ENCODE results near the gene CAPNS2.
"Not testable (repeated sequence)": the region's sequence is repeated elsewhere in the genome, so short reads cannot be mapped to it uniquely, and the experiment has no call there.

The CAPNS2 gene

DNA sequence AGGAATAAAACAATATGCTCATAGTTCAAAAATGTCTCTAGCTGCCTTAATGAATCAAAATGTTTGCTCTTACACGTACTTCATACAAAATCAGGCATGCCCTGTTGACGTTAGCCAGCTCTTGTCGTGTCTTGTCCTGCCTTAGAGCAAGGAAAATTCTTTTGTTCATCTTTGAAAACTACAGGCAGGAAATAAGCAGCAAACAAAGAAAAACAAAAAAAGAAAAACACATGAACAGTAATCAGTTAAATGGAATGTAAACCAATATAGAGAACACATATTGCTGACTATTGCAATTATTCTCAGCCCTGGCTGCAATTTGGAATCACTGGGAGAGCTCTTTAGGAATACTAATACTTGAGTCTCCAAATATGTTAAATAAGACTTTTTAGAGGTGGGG, 1.7 kb downstream of the CAPNS2 start:
- DNase-seq (ENCODE audit: low read depth), result no peak

GRCh38 chr16:55569025-55569424, 2.5 kb downstream of the CAPNS2 start:
- DNase-seq (ENCODE audit: low read depth), result no peak

- DNase-seq (ENCODE audit: low read depth), result no peak
Observed at GRCh38 chr16:55570159-55570558, 3.7 kb downstream of the CAPNS2 start.

- no peak for DNase-seq (ENCODE audit: low read depth)
Observed at GRCh38 chr16:55571191-55571897, 4.9 kb downstream of the CAPNS2 start.

DNA sequence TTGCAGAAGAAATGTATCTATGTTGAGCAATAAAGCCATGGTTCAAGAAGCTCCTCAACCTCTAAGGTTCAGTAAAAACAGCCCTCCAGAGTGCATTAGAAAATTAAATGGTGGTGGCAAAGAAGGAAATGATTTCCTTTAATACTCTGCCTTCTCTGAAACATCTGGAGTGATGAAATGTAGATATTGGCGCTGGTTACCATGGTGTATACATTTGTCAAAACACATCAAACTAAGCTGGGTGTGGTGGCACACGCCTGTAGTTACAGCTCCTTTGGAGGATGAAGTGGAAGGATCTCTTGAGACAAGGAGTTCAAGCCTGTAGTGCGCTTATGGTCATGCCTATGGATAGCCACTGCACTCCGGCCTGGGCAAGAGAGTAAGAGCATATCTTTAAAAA, 6.0 kb downstream of the CAPNS2 start:
- no peak for DNase-seq (ENCODE audit: low read depth)

- no peak for DNase-seq (ENCODE audit: low read depth)
Observed at GRCh38 chr16:55574811-55575210, 8.3 kb downstream of the CAPNS2 start.

DNA sequence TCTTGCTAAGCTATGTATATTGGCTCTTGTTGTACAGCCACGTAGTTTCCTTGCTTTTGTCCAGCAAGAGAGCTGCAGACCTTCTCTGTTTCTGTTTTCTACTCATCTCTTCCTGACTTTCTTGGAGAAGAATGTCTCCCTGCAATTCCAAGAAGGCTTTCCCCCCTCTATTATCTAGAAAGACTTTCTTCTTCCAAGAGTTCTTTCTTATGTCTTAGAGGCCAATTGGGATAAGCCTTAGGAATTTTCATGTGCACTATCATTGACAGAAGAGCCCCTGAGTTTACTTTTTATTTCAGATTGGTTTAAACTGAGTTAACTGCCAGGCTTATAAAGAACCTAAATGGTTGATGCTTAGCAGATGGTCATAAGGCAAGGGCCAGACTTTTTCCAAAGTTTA, 9.0 kb downstream of the CAPNS2 start:
- no peak for DNase-seq (ENCODE audit: low read depth)

DNA sequence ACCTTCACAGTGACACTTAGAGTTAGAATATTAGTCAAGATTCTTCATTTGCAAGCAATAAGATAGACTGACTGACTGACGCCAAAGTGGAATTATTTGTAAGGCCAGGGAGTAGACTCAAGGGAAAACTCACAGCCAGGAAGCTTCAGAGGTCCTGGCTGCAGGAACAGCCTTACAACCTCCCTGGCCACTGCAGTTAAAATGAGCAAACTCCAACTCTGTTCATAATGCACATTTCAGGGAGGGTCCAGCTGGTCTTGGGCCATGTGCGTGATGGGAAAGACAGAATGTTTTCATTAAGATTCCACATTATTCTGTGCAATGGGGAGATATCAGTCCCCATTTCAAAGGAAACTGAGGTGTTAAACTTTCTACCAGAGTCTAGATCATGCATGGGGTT, 9.9 kb downstream of the CAPNS2 start:
- no peak for DNase-seq (ENCODE audit: low read depth)

- no peak for DNase-seq (ENCODE audit: low read depth)
Observed at GRCh38 chr16:55577887-55578286, 11.4 kb downstream of the CAPNS2 start.

DNA sequence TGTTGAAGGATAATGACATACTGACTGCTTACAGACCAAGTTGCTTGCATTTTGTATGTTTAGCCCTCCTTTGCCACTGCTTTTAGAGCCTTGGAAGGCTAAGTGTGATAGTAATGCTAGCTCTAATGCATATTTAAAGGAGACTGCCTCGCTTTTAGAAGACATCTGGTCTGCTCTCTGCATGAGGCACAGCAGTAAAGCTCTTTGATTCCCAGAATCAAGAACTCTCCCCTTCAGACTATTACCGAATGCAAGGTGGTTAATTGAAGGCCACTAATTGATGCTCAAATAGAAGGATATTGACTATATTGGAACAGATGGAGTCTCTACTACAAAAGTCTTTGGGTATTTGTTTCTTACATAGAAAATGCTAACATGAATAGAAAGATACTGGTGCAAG, 19.1 kb downstream of the CAPNS2 start:
- DNase-seq (ENCODE audit: low read depth), result no peak

- no peak for DNase-seq (ENCODE audit: low read depth)
Observed at GRCh38 chr16:55588799-55589198, 22.3 kb downstream of the CAPNS2 start.

DNA sequence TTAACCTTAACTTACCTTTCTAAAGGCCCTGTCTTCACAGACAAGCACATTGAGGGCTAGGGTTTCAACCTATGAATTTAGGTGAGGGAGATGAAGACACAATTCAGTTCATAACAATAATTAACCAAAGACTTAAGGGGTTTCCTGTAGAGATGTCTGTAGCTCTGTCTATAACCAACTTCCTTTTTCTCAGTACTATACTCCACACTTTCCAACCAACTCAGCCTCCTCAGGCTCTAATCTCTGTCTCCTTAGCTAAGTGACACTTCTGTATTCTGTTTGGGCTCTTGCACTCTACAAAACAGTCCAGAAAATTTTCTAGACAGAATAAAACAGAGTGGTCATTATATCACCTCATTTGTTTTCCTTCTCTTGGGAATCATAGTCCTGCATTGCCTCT, 25.8 kb downstream of the CAPNS2 start:
- DNase-seq (ENCODE audit: low read depth), result no peak

DNA sequence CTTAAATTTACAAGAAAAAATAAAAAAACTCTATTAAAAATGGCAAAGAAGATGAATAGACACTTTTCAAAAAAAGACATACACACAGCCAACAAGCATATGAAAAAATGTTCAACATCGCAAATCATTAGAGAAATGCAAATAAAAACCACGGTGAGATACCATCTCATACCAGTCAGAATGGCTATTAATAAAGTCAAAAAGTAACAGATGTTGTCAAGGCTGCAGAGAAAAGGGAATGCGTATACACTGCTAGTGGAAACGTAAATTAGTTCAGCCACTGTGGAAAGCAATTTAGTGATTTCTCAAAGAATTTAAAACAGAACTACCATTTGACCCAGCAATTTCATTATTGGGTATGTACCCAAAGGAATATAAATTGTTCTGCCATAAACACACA, 31.4 kb downstream of the CAPNS2 start:
- DNase-seq (ENCODE audit: low read depth), result no peak

DNA sequence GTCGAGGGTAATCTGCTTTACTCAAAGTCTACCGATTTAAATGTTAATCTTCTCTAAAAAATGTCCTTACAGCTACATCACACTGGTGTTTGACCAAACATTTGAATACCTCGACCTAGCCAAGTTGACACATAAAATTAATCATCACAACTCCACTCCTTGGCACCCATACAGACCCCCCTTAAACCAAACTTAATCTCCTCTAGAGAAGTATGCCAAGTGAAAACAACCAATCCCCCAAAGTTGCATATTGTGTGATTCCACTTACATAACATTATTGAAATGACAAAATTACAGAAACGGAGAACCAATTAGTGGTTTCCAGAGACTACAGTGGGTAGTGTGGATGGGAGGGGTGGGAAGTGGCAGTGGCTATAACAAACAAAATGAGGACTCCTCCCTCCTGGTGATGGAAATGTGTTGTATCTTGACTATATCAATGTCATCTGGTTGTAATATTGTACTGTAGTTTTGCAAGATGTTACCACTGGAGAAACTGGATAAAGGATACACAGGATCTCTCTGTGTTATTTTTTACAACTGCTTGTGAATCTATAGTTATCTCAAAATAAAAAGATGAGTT, 39.4 kb downstream of the CAPNS2 start:
- no peak for DNase-seq (ENCODE audit: low read depth)

GRCh38 chr16:55613613-55614335, 47.3 kb downstream of the CAPNS2 start:
- no peak for DNase-seq (ENCODE audit: low read depth)

DNA sequence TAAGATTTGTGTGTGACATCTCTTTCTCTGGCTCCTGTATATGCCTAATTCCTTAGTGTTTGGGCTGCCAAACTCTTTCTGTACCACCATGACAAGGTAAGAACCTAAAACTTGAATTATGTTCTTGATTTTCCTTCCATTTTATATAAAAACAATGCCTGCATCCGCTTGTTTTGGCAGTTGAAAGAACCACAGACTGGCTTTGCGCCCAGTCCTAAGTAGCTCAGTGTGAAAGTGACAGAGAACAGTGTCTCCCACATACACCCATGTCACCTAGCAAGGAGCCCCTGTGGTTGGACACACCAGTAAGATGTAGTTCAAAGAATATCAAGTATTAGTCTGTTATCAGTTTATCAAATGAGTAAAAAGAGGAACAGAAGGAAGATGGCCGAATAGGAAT, 48.6 kb downstream of the CAPNS2 start:
- DNase-seq (ENCODE audit: low read depth), result no peak

DNA sequence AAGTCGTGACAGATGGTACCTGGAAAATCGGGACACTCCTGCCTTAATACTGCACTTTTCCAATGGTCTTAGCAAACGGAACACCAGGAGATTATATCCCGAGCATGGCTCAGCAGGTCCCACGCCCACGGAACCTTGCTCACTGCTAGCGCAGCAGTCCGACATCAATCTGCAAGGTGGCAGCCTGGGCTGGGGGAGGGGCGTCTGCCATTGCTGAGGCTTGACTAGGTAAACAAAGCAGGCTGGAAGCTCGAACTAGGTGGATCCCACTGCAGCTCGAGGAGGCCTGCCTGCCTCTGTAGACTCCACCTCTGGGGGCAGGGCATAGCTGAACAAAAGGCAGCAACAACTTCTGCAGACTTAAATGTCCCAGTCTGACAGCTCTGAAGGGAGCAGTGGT, 49.2 kb downstream of the CAPNS2 start:
- DNase-seq (ENCODE audit: low read depth), result not testable (repeated sequence)
